ENCODE measurements around the gene SOCS3.

The SOCS3 gene

DNA sequence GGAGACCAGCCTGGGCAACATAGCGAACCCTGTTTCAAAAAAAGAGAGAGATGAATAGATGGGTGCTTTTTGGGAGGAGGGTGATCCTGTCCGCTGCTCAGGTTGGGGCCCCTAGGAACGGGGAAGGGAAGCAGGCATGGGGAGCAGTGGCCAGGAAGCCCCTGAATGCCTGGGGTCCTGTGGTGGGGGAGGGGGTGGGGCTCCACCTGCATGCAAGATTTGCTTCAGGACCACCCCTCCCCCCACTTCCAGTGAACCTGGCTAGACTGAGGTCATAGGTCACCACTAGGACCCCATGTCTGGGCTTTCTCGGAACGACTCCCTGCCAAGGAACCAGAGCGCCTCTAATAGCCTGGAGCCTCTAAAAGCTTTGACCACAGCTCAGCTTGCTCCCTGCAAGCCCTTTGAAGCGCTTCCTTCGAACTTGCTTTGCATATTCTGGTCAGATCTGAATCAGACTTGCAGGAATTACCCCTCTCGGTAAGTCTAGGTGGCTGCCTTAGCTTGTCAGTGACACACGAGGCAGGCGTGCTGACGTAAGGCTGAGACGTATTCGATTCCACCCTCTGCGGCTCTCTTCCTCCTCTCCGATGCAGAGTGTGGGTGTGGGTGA lies 3.7 kb downstream of the SOCS3 start:
- no peaks in the 10 kb centered on the region for H3K9me3 ChIP-seq (replicated peaks; ENCODE audit: insufficient read depth, low read length)
- peak overlapping the region; percentile 27; the same call in 1 of the 2 replicates for H3K4me3 ChIP-seq (ENCODE audit: low read length)
- peaks cover 38% of the 10 kb centered on the region for H3F3A ChIP-seq (ENCODE audit: insufficient read depth, low read length)
- peaks cover 35% of the 10 kb centered on the region for H3K4me1 ChIP-seq (ENCODE audit: low read length)
- peak overlapping the region; percentile 48 for H3K9ac ChIP-seq (ENCODE audit: low read length)
- TF ChIP-seq EZH2phosphoT487 (IDR thresholded peaks at IDR 0.05; ENCODE audit: low read length): no peak
- TF ChIP-seq, protein P1, sequence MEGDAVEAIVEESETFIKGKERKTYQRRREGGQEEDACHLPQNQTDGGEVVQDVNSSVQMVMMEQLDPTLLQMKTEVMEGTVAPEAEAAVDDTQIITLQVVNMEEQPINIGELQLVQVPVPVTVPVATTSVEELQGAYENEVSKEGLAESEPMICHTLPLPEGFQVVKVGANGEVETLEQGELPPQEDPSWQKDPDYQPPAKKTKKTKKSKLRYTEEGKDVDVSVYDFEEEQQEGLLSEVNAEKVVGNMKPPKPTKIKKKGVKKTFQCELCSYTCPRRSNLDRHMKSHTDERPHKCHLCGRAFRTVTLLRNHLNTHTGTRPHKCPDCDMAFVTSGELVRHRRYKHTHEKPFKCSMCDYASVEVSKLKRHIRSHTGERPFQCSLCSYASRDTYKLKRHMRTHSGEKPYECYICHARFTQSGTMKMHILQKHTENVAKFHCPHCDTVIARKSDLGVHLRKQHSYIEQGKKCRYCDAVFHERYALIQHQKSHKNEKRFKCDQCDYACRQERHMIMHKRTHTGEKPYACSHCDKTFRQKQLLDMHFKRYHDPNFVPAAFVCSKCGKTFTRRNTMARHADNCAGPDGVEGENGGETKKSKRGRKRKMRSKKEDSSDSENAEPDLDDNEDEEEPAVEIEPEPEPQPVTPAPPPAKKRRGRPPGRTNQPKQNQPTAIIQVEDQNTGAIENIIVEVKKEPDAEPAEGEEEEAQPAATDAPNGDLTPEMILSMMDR (IDR thresholded peaks at IDR 0.05; ENCODE audit: low read length): peak; percentile 17; the same call in 1 of the 2 replicates
- TF ChIP-seq EZH2 (optimal IDR thresholded peaks at IDR 0.05; ENCODE audit: low read depth, low read length): no peak
- H2AFZ ChIP-seq (ENCODE audit: low read length): no peak overlapping the region
- H3K27me3 ChIP-seq (replicated peaks; ENCODE audit: insufficient read depth, low read length): peaks cover 45% of the 10 kb centered on the region
- peak overlapping the region; percentile 83 for H3K27ac ChIP-seq (ENCODE audit: low read length)
- H3K79me2 ChIP-seq (ENCODE audit: low read length): no peaks in the 10 kb centered on the region
- H3K36me3 ChIP-seq (replicated peaks; ENCODE audit: insufficient read depth, low read length): no peaks in the 10 kb centered on the region
- DNase-seq: peak; percentile 97
- H3K4me2 ChIP-seq (ENCODE audit: low read depth, low read length): peak overlapping the region; percentile 75
- no peaks in the 10 kb centered on the region for H4K20me1 ChIP-seq (ENCODE audit: insufficient read depth, low read length)
- no peaks in the 10 kb centered on the region for H3K9me2 ChIP-seq (replicated peaks; ENCODE audit: insufficient read depth, low read length)

DNA sequence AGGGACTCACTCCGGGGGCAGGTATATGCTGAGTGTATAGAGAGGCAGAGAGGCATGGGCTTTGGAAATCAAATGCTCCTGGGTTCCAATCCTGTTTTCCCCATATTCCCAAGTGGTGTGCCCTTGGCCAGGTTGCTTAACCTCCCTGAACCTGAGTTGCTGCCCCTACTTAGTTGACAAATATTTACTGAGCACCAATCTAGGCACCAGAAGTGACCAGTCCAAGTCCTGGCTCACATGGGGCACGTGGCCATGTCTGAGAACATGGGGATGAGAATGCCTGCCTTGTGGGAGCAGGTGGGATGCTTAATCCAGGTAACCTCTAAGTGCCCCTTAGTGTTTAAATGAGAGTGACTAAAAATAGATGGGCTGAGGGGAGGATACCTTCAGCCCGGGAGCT lies 4.2 kb downstream of the SOCS3 start:
- Histone ChIP-seq H2AFZ (ENCODE audit: low read length) (no peak overlapping the region), H3K36me3 (replicated peaks; ENCODE audit: insufficient read depth, low read length) (no peaks in the 10 kb centered on the region), H3K79me2 (ENCODE audit: low read length) (no peaks in the 10 kb centered on the region), H3K27me3 (replicated peaks; ENCODE audit: insufficient read depth, low read length) (peaks cover 44% of the 10 kb centered on the region), H3K4me1 (ENCODE audit: low read length) (peaks cover 35% of the 10 kb centered on the region), H4K20me1 (ENCODE audit: insufficient read depth, low read length) (no peaks in the 10 kb centered on the region), H3K9me3 (replicated peaks; ENCODE audit: insufficient read depth, low read length) (no peaks in the 10 kb centered on the region), H3K9me2 (replicated peaks; ENCODE audit: insufficient read depth, low read length) (no peaks in the 10 kb centered on the region), H3K9ac (ENCODE audit: low read length) (peak overlapping the region; percentile 48), H3K4me3 (ENCODE audit: low read length) (peak overlapping the region; percentile 27; the same call in 1 of the 2 replicates), H3K4me2 (ENCODE audit: low read depth, low read length) (peak overlapping the region; percentile 75), H3K27ac (ENCODE audit: low read length) (peak overlapping the region; percentile 83), H3F3A (ENCODE audit: insufficient read depth, low read length) (peaks cover 37% of the 10 kb centered on the region)
- no peak for DNase-seq
- no peak for TF ChIP-seq EZH2phosphoT487 (IDR thresholded peaks at IDR 0.05; ENCODE audit: low read length)
- TF ChIP-seq EZH2 (optimal IDR thresholded peaks at IDR 0.05; ENCODE audit: low read depth, low read length): no peak
- TF ChIP-seq, protein P1 (IDR thresholded peaks at IDR 0.05; ENCODE audit: low read length): no peak

GRCh38 chr17:78355045-78355641 lies 4.7 kb downstream of the SOCS3 start:
- Histone ChIP-seq H3K36me3 (replicated peaks; ENCODE audit: insufficient read depth, low read length) (no peaks in the 10 kb centered on the region), H3K79me2 (ENCODE audit: low read length) (no peaks in the 10 kb centered on the region), H3K27me3 (replicated peaks; ENCODE audit: insufficient read depth, low read length) (peaks cover 44% of the 10 kb centered on the region), H2AFZ (ENCODE audit: low read length) (no peak overlapping the region), H3K27ac (ENCODE audit: low read length) (peak overlapping the region; percentile 83; the same call in 1 of the 2 replicates), H3K4me1 (ENCODE audit: low read length) (peaks cover 40% of the 10 kb centered on the region), H3K9ac (ENCODE audit: low read length) (peak overlapping the region; percentile 6; the same call in 1 of the 2 replicates), H3K4me3 (ENCODE audit: low read length) (no peak overlapping the region), H3K9me2 (replicated peaks; ENCODE audit: insufficient read depth, low read length) (no peaks in the 10 kb centered on the region), H4K20me1 (ENCODE audit: insufficient read depth, low read length) (no peaks in the 10 kb centered on the region), H3K9me3 (replicated peaks; ENCODE audit: insufficient read depth, low read length) (no peaks in the 10 kb centered on the region), H3K4me2 (ENCODE audit: low read depth, low read length) (peak overlapping the region; percentile 75), H3F3A (ENCODE audit: insufficient read depth, low read length) (peaks cover 34% of the 10 kb centered on the region)
- DNase-seq: no peak
- TF ChIP-seq EZH2phosphoT487 (IDR thresholded peaks at IDR 0.05; ENCODE audit: low read length) (no peak), EZH2 (optimal IDR thresholded peaks at IDR 0.05; ENCODE audit: low read depth, low read length) (no peak)
- TF ChIP-seq, protein P1 (IDR thresholded peaks at IDR 0.05; ENCODE audit: low read length): no peak
